RWPE2 (cell line): Measurements from ENCODE around the gene PLXNA4.
A peak's percentile ranks its signal among the peaks of the same experiment; 100 is the strongest.

ENCODE experiments used
- ATAC-seq: fragments of 200-7000 bp; cut with Tn5 transposase; 3 replicates; pipeline ENCODE4 v1.9.1; 2021; ENCODE audit warnings: low read depth
- DNase-seq: peaks from one replicate; pipeline ENCODE4 v3.0.0-alpha.2; 2020; ENCODE audit warnings: low spot score
- H3K27ac ChIP-seq: fragments of 450-650 bp; 2 replicates; pipeline ENCODE4 v1.5.1; 2017; ENCODE audit warnings: mild to moderate bottlenecking; ENCODE audit not compliant: poor library complexity, severe bottlenecking
- H3K27me3 ChIP-seq: fragments of 250-450 bp; sonication (Bioruptor Pico); 2 replicates; pipeline ENCODE4 v1.5.1; 2021; ENCODE audit warnings: mild to moderate bottlenecking, moderate library complexity; ENCODE audit not compliant: insufficient read depth, poor library complexity, severe bottlenecking
- H3K36me3 ChIP-seq: fragments of 250-450 bp; sonication (Bioruptor Pico); 2 replicates; pipeline ENCODE4 v1.5.1; 2020; ENCODE audit warnings: low read depth, mild to moderate bottlenecking, moderate library complexity
- H3K4me1 ChIP-seq: fragments of 250-450 bp; sonication (Bioruptor Pico); 2 replicates; pipeline ENCODE4 v1.5.1; 2021; ENCODE audit warnings: mild to moderate bottlenecking, moderate library complexity; ENCODE audit not compliant: insufficient read depth, poor library complexity, severe bottlenecking
- H3K4me3 ChIP-seq: fragments of 250-450 bp; sonication (Bioruptor Pico); 2 replicates; pipeline ENCODE4 v1.5.1; 2021; ENCODE audit warnings: mild to moderate bottlenecking, moderate library complexity; ENCODE audit not compliant: severe bottlenecking
- H3K9me3 ChIP-seq: fragments of 250-450 bp; sonication (Bioruptor Pico); 2 replicates; pipeline ENCODE4 v1.5.1; 2021; ENCODE audit warnings: mild to moderate bottlenecking, moderate library complexity; ENCODE audit not compliant: severe bottlenecking
- TF ChIP-seq, protein P1 (sequence below): fragments of 450-650 bp; IDR thresholded peaks from one replicate; pipeline ENCODE4 v1.5.1; 2017; ENCODE audit warnings: mild to moderate bottlenecking, moderate library complexity; ENCODE audit not compliant: poor library complexity, severe bottlenecking

The PLXNA4 gene, protein sequence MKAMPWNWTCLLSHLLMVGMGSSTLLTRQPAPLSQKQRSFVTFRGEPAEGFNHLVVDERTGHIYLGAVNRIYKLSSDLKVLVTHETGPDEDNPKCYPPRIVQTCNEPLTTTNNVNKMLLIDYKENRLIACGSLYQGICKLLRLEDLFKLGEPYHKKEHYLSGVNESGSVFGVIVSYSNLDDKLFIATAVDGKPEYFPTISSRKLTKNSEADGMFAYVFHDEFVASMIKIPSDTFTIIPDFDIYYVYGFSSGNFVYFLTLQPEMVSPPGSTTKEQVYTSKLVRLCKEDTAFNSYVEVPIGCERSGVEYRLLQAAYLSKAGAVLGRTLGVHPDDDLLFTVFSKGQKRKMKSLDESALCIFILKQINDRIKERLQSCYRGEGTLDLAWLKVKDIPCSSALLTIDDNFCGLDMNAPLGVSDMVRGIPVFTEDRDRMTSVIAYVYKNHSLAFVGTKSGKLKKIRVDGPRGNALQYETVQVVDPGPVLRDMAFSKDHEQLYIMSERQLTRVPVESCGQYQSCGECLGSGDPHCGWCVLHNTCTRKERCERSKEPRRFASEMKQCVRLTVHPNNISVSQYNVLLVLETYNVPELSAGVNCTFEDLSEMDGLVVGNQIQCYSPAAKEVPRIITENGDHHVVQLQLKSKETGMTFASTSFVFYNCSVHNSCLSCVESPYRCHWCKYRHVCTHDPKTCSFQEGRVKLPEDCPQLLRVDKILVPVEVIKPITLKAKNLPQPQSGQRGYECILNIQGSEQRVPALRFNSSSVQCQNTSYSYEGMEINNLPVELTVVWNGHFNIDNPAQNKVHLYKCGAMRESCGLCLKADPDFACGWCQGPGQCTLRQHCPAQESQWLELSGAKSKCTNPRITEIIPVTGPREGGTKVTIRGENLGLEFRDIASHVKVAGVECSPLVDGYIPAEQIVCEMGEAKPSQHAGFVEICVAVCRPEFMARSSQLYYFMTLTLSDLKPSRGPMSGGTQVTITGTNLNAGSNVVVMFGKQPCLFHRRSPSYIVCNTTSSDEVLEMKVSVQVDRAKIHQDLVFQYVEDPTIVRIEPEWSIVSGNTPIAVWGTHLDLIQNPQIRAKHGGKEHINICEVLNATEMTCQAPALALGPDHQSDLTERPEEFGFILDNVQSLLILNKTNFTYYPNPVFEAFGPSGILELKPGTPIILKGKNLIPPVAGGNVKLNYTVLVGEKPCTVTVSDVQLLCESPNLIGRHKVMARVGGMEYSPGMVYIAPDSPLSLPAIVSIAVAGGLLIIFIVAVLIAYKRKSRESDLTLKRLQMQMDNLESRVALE (N-terminal part only)

DNA sequence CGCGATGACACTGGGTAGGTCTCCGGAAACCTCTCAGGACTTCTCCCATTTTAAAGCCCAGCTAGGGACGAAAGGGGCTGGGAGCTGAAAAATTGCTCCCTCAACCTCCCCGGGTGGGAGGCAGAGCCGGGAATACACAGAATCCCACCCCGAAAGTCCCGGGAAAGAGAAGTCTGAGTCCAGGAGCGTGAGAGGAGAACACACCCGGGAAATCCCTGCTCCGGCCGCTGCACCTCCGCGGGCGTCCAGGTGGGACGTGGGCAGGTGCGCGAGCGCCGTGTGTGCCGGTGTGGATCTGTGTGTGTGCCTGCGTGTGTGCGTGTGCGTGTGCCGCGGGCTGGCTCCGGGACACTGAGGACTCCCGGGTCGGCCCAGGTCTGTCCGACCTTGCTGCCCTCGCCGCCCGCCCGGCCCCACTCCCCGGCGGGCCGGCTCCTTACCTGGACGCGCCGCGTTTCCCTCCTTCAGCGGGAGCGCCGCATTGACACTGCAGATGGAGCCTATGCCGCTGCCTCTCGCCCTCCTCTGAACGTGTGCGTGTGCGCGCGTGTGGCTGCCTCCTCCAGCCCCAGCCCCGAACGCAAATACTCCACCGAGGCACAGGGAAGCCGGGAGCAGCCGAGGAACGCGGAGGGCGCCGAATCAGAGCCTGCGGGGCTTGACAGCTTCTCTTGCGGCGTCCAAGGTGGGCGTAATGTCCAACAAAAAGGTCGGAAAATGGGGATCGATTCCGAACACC lies at the start of gene PLXNA4:
PLXNA4 (minus strand) TSS at position 489 of the 739 bp plus-strand sequence. CDS start 67,777 bp downstream, outside the sequence.
- Histone ChIP-seq H3K27me3 (peaks cover 79% of the 10 kb centered on the region), H3K36me3 (no peaks in the 10 kb centered on the region), H3K4me1 (no peaks in the 10 kb centered on the region), H3K9me3 (no peaks in the 10 kb centered on the region), H3K27ac (no peak within 1 kb of the TSS), H3K4me3 (peak within 1 kb of the TSS; percentile 13)
- ATAC-seq: peak; percentile 51
- DNase-seq: no peak
- TF ChIP-seq, protein P1, sequence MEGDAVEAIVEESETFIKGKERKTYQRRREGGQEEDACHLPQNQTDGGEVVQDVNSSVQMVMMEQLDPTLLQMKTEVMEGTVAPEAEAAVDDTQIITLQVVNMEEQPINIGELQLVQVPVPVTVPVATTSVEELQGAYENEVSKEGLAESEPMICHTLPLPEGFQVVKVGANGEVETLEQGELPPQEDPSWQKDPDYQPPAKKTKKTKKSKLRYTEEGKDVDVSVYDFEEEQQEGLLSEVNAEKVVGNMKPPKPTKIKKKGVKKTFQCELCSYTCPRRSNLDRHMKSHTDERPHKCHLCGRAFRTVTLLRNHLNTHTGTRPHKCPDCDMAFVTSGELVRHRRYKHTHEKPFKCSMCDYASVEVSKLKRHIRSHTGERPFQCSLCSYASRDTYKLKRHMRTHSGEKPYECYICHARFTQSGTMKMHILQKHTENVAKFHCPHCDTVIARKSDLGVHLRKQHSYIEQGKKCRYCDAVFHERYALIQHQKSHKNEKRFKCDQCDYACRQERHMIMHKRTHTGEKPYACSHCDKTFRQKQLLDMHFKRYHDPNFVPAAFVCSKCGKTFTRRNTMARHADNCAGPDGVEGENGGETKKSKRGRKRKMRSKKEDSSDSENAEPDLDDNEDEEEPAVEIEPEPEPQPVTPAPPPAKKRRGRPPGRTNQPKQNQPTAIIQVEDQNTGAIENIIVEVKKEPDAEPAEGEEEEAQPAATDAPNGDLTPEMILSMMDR: no peak

DNA sequence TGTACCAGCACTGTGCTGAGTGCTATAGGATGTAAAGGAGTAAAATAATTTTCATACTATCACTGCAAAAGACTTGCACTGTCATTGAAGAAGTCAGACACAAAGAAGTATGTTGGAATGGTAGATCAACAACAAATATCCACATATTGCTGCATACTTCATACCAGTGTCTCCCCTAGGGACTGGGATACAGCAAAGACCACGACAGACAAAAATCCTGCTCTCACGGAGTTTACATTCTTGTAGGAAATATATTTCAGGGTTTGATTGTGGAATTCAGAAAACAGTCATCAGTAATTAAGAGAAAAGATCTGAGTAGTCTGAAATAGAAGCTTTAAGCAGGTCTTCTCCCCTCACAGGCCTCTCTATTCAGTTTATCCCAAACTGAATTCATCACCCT lies 49.4 kb upstream of the PLXNA4 start:
- Histone ChIP-seq H3K4me3 (no peak overlapping the region), H3K27me3 (no peaks in the 10 kb centered on the region), H3K27ac (no peak overlapping the region), H3K4me1 (no peaks in the 10 kb centered on the region), H3K9me3 (no peaks in the 10 kb centered on the region), H3K36me3 (no peaks in the 10 kb centered on the region)
- TF ChIP-seq, protein P1: no peak
- ATAC-seq (no peak), DNase-seq (no peak)

- H3K9me3 ChIP-seq: no peaks in the 10 kb centered on the region
- no peak overlapping the region for H3K4me3 ChIP-seq
- no peak for DNase-seq
- no peaks in the 10 kb centered on the region for H3K27me3 ChIP-seq
- peaks cover 7% of the 10 kb centered on the region for H3K4me1 ChIP-seq
- TF ChIP-seq, protein P1: no peak
- H3K27ac ChIP-seq: no peak overlapping the region
- no peaks in the 10 kb centered on the region for H3K36me3 ChIP-seq
- no peak for ATAC-seq
Measured at GRCh38 chr7:132622081-132622480, 45.8 kb upstream of the PLXNA4 start.

- H3K36me3 ChIP-seq: no peaks in the 10 kb centered on the region
- no peak overlapping the region for H3K4me3 ChIP-seq
- DNase-seq (no peak), ATAC-seq (no peak)
- peaks cover 13% of the 10 kb centered on the region for H3K27me3 ChIP-seq
- H3K27ac ChIP-seq: no peak overlapping the region
- H3K9me3 ChIP-seq: no peaks in the 10 kb centered on the region
- TF ChIP-seq, protein P1: no peak
- H3K4me1 ChIP-seq: peaks cover 7% of the 10 kb centered on the region
Measured at GRCh38 chr7:132619967-132620366, 43.7 kb upstream of the PLXNA4 start.
